ENCODE results near the gene DECR2. TPM values are rescaled to one million over a fixed set of nuclear protein-coding genes. Genes with fewer than 3 reads are reported as not detected.

Gene DECR2
- total and polyA plus RNA-seq, 2 of the 13 experiments (the other 11 are each of a cell fraction or from before 2014, with no cell fraction given) = 36.3 to 44.6 TPM

DNA sequence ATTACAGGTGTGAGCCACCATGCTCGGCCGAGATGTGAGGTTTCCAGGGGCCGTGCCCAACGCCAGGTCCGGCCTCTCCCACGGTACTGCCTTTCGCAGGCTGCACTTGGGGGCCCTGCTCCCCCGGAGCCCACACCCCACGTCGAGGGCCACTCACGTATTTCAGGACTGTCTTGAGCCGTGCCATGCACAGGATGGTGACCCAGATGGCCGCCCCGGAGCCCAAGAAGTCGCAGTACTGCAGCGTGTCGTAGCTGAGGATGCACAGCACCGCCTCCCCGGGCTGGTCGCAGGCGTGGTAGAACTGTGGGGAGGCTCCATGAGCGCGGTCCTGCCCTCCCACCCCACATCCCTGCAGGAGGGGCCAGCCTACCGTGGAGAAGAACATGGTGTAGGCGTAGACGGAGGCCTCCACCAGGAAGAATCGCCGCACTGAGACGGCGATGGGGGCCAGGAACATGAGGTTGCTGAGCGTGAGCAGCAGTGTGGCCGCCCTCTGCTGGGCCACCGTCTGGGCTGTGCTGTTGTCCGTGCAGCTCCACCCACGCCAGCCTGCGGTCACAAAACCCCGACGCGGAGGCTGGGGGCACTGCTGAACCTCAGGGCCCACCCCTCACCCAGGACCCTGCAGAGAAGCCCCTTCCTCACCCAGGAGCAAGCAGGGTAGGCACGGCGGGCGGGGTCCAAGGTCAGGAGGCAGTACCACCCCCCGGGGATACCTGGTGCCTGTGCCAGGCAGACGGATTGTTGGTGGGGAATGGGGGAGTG, 27.7 kb upstream of the DECR2 start:
- Histone ChIP-seq H3K27ac (ENCODE audit: extremely low read length, insufficient read depth, low read length) (no peak overlapping the region), H3K27me3 (ENCODE audit: control insufficient read depth in 1 of 2, insufficient read depth in 2 of 2, low read length in 2 of 2) (no peaks in the 10 kb centered on the region), H3K9me3 (ENCODE audit: low read length) (no peaks in the 10 kb centered on the region), H3K79me2 (ENCODE audit: insufficient read depth, low read length) (peaks cover 7% of the 10 kb centered on the region), H3K9ac (ENCODE audit: insufficient read depth, low read depth, low read length) (no peak overlapping the region), H4K20me1 (ENCODE audit: insufficient read depth, low read length) (no peaks in the 10 kb centered on the region), H3K36me3 (replicated peaks in 1 of 2; ENCODE audit: control insufficient read depth in 1 of 2, insufficient read depth in 2 of 2, low read length in 2 of 2) (peaks cover 16 to 27% of the 10 kb centered on the region in 2 experiments; a peak in 4 of 5 replicates), H2AFZ (ENCODE audit: low read length) (no peak overlapping the region), H3K4me3 (replicated peaks in 1 of 3; ENCODE audit: insufficient read depth in 1 of 3, low read depth in 2 of 3, low read length in 3 of 3) (no peak overlapping the region), H3K4me2 (ENCODE audit: low read depth, low read length) (no peak overlapping the region), H3K4me1 (ENCODE audit: insufficient read depth, low read length) (peaks cover 16% of the 10 kb centered on the region)
- 96% methylated on average over 20 of the region's 44 CpGs for WGBS (ENCODE audit: low lambda C conversion rate)
- ChIA-PET POLR2A (no interaction called here), CTCF (ENCODE audit: low intra/inter-chr PET ratio, low total read pairs) (no interaction called here)
- DNase-seq (ENCODE audit: low spot score) (no peak), ATAC-seq (no peak), FAIRE-seq (no peak)
- intact Hi-C loops (cut with micrococcal nuclease; ENCODE audit: unreplicated experiment) (no loop called here), in situ Hi-C loops (cut with HindIII; ENCODE audit: extremely low pct_ligation_motif_present, low pct_unique_long_range_greater_than_20kb) (no loop called here)
- BruUV-seq (replicated peaks) = no TSS peak
- no peak for TF ChIP-seq DR1 (CRISPR knock-in tag; IDR thresholded peaks at IDR 0.05)
- no peak for TF ChIP-seq MAFG (CRISPR knock-in tag; IDR thresholded peaks at IDR 0.05)
- no peak for TF ChIP-seq TRIM24 (CRISPR knock-in tag; IDR thresholded peaks at IDR 0.05)
- no peak for TF ChIP-seq ZNF138 (CRISPR knock-in tag; IDR thresholded peaks at IDR 0.05; ENCODE audit: low read depth)
- no peak for TF ChIP-seq ZNF264 (CRISPR knock-in tag; IDR thresholded peaks at IDR 0.05)
- no peak for TF ChIP-seq ZNF354B (CRISPR knock-in tag; IDR thresholded peaks at IDR 0.05)
- TF ChIP-seq SIN3A (IDR thresholded peaks at IDR 0.05; ENCODE audit: borderline replicate concordance, low read depth, low read length) = no peak
- no peak for TF ChIP-seq ZNF574 (CRISPR knock-in tag; IDR thresholded peaks at IDR 0.05)
- TF ChIP-seq ZNF609 (CRISPR knock-in tag; IDR thresholded peaks at IDR 0.05; ENCODE audit: borderline replicate concordance) = no peak
- TF ChIP-seq MTF2 (CRISPR knock-in tag; IDR thresholded peaks at IDR 0.05; ENCODE audit: borderline replicate concordance) = no peak
- TF ChIP-seq, protein P1, sequence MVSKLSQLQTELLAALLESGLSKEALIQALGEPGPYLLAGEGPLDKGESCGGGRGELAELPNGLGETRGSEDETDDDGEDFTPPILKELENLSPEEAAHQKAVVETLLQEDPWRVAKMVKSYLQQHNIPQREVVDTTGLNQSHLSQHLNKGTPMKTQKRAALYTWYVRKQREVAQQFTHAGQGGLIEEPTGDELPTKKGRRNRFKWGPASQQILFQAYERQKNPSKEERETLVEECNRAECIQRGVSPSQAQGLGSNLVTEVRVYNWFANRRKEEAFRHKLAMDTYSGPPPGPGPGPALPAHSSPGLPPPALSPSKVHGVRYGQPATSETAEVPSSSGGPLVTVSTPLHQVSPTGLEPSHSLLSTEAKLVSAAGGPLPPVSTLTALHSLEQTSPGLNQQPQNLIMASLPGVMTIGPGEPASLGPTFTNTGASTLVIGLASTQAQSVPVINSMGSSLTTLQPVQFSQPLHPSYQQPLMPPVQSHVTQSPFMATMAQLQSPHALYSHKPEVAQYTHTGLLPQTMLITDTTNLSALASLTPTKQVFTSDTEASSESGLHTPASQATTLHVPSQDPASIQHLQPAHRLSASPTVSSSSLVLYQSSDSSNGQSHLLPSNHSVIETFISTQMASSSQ (IDR thresholded peaks at IDR 0.05; ENCODE audit: low read depth) = no peak
- TF ChIP-seq, protein P1 (CRISPR knock-in tag; IDR thresholded peaks at IDR 0.05; ENCODE audit: borderline replicate concordance) = no peak
- no peak for TF ChIP-seq ZNF451 (CRISPR knock-in tag; IDR thresholded peaks at IDR 0.05)

All from HepG2 (cell line).